ENCODE measurements around the gene PBX1. TPM values are rescaled to one million over a fixed set of nuclear protein-coding genes. Genes with fewer than 3 reads are reported as not detected.

Gene PBX1
- total and polyA plus RNA-seq, 2 donors from 2014 or later: 14.9 to 91.5 TPM

DNA sequence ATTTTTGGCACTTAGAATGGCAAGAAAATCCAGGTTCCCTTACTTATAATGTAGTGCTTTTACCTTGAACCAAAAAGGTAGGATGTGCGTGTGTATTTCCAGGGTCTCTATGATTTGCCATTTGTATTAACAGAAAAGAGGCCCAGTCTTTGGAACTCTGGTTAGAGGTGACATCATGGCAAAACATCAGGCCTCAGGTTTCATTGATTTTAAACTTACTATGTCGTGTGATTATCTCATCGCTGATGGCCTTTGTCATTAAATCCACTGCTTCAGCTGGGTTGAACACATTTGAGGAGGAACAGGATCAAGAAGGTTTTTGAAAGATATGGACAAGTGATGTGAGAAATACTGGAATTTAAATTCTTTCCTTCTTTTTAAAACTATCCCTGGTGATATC, 95.2 kb downstream of the PBX1 start:
- no peak overlapping the region for H3K4me3 ChIP-seq (ENCODE audit: low read length in 3 of 3)
- intact Hi-C loops (cut with DNase I): no loop called here
- no peak overlapping the region for H3K27ac ChIP-seq (ENCODE audit: low read depth in 2 of 2, low read length in 2 of 2)
- TF ChIP-seq CTCF (IDR thresholded peaks at IDR 0.05; ENCODE audit: borderline replicate concordance, extremely low read depth, insufficient read depth): no peak
- no peaks in the 10 kb centered on the region for H3K27me3 ChIP-seq (ENCODE audit: control insufficient read depth, insufficient read depth, low read length)
- no peaks in the 10 kb centered on the region for H3K36me3 ChIP-seq (ENCODE audit: control insufficient read depth in 2 of 3, insufficient read depth in 3 of 3, low read length in 3 of 3)
- FAIRE-seq (no peak), DNase-seq (no peak)
- peaks cover 0 to 27% (median 9%) of the 10 kb centered on the region in 3 donors for H3K4me1 ChIP-seq (ENCODE audit: control insufficient read depth in 2 of 3, insufficient read depth in 2 of 3, low read depth in 1 of 3, low read length in 3 of 3)
- H3K9me3 ChIP-seq (ENCODE audit: control insufficient read depth in 2 of 3, insufficient read depth in 1 of 3, low read length in 3 of 3): no peaks in the 10 kb centered on the region
- no peak overlapping the region for H3K9ac ChIP-seq (ENCODE audit: low read length in 3 of 3)

GRCh38 chr1:164658864-164659263, 99.9 kb downstream of the PBX1 start:
- no peak overlapping the region for H3K9ac ChIP-seq (ENCODE audit: low read length in 3 of 3)
- FAIRE-seq (no peak), DNase-seq (no peak)
- no peaks in the 10 kb centered on the region for H3K27me3 ChIP-seq (ENCODE audit: control insufficient read depth, insufficient read depth, low read length)
- peaks cover 0 to 16% (median 14%) of the 10 kb centered on the region in 3 donors for H3K4me1 ChIP-seq (ENCODE audit: control insufficient read depth in 2 of 3, insufficient read depth in 2 of 3, low read depth in 1 of 3, low read length in 3 of 3)
- H3K36me3 ChIP-seq (ENCODE audit: control insufficient read depth in 2 of 3, insufficient read depth in 3 of 3, low read length in 3 of 3): no peaks in the 10 kb centered on the region
- H3K9me3 ChIP-seq (ENCODE audit: control insufficient read depth in 2 of 3, insufficient read depth in 1 of 3, low read length in 3 of 3): no peaks in the 10 kb centered on the region
- TF ChIP-seq CTCF (IDR thresholded peaks at IDR 0.05; ENCODE audit: borderline replicate concordance, extremely low read depth, insufficient read depth): no peak
- H3K27ac ChIP-seq (ENCODE audit: low read depth in 2 of 2, low read length in 2 of 2): no peak overlapping the region
- intact Hi-C loops (cut with DNase I): no loop called here
- no peak overlapping the region for H3K4me3 ChIP-seq (ENCODE audit: low read length in 3 of 3)

GRCh38 chr1:164659621-164660411, 100.8 kb downstream of the PBX1 start:
- peak in 3 of 5 donors; percentile 47 to 82 (median 77) for DNase-seq
- peaks cover 0 to 16% (median 14%) of the 10 kb centered on the region in 3 donors for H3K4me1 ChIP-seq (ENCODE audit: control insufficient read depth in 2 of 3, insufficient read depth in 2 of 3, low read depth in 1 of 3, low read length in 3 of 3)
- FAIRE-seq: no peak
- intact Hi-C loops (cut with DNase I): no loop called here
- no peaks in the 10 kb centered on the region for H3K27me3 ChIP-seq (ENCODE audit: control insufficient read depth, insufficient read depth, low read length)
- no peak for TF ChIP-seq CTCF (IDR thresholded peaks at IDR 0.05; ENCODE audit: borderline replicate concordance, extremely low read depth, insufficient read depth)
- H3K27ac ChIP-seq (ENCODE audit: low read depth in 2 of 2, low read length in 2 of 2): peak overlapping the region in 1 of 2 donors; percentile 14
- no peaks in the 10 kb centered on the region for H3K36me3 ChIP-seq (ENCODE audit: control insufficient read depth in 2 of 3, insufficient read depth in 3 of 3, low read length in 3 of 3)
- no peak overlapping the region for H3K4me3 ChIP-seq (ENCODE audit: low read length in 3 of 3)
- no peaks in the 10 kb centered on the region for H3K9me3 ChIP-seq (ENCODE audit: control insufficient read depth in 2 of 3, insufficient read depth in 1 of 3, low read length in 3 of 3)
- H3K9ac ChIP-seq (ENCODE audit: low read length in 3 of 3): no peak overlapping the region

Data from kidney (tissue), 14 donors.